GM12892 (cell line): Measurements from ENCODE around the gene ADARB2.

Experiments
- POLR2A ChIP-seq: IDR thresholded peaks from 2 replicates; pipeline ENCODE4 v1.6.1; 2011; ENCODE audit warnings: low read depth, low read length, control low read depth
- POLR2AphosphoS5 ChIP-seq: IDR thresholded peaks from 2 replicates; pipeline ENCODE4 v1.6.1; 2011; ENCODE audit warnings: low read depth, low read length, control low read depth

GRCh38 chr10:1396297-1396635 is 341.1 kb downstream of the ADARB2 start:
- TF ChIP-seq POLR2A (no peak), POLR2AphosphoS5 (no peak)
